Uterus (tissue), 2 donors: ENCODE results near the gene PCDHGB5.

Experiments used
- CTCF ChIP-seq, 4 experiments: fragments of 200-600 bp in 2 of 4; fragments of 450-650 bp in 2 of 4; sonication (generic) in 2 of 4; IDR thresholded peaks; one replicate each; pipeline ENCODE4 v1.5.1; 2016 to 2019; ENCODE audit warnings: antibody characterized with exemption in 4 of 4, mild to moderate bottlenecking in 2 of 4, moderate library complexity in 1 of 4
- POLR2A ChIP-seq, 2 donors: fragments of 450-650 bp; IDR thresholded peaks; one replicate each; pipeline ENCODE4 v1.6.1; 2016; ENCODE audit warnings: antibody characterized with exemption in 2 of 2, mild to moderate bottlenecking in 1 of 2, moderate library complexity in 1 of 2

- TF ChIP-seq CTCF (IDR thresholded peaks at IDR 0.05) (no peak), POLR2A (IDR thresholded peaks at IDR 0.05) (no peak)
These were observed 33.5 kb downstream of the PCDHGB5 start for GRCh38 chr5:141431286-141431685.
